Nephron progenitor cell (in vitro differentiated cells): ENCODE measurements around the gene MGLL.

Source experiments
- DNase-seq: peaks from one replicate; pipeline ENCODE4 v3.0.0; 2021
- H3K27ac Mint-ChIP-seq: 2 replicates; pipeline ENCODE4 v1.8.0; 2021; ENCODE audit warnings: mild to moderate bottlenecking, moderate library complexity, mixed read lengths
- H3K27me3 Mint-ChIP-seq: 2 replicates; pipeline ENCODE4 v1.8.0; 2021; ENCODE audit warnings: mild to moderate bottlenecking, low read depth, mixed read lengths; ENCODE audit not compliant: poor library complexity
- H3K36me3 Mint-ChIP-seq: 2 replicates; pipeline ENCODE4 v1.8.0; 2021; ENCODE audit warnings: low read depth, mixed read lengths
- H3K4me1 Mint-ChIP-seq: 2 replicates; pipeline ENCODE4 v1.8.0; 2021; ENCODE audit warnings: mixed read lengths
- H3K4me3 Mint-ChIP-seq: 2 replicates; pipeline ENCODE4 v1.8.0; 2021; ENCODE audit warnings: mild to moderate bottlenecking, moderate library complexity, mixed read lengths
- H3K9me3 Mint-ChIP-seq: 2 replicates; pipeline ENCODE4 v1.8.0; 2021; ENCODE audit warnings: mild to moderate bottlenecking, moderate library complexity, mixed read lengths
- TF ChIP-seq, protein P1 (sequence below): fragments of 200-600 bp; sonication (generic); IDR thresholded peaks from 2 replicates; pipeline ENCODE4 v1.5.0; 2021; ENCODE audit warnings: antibody characterized with exemption

The MGLL gene

GRCh38 chr3:127647845-127648204, 174.5 kb downstream of the MGLL start:
- Mint-ChIP-seq H3K27ac (no peak overlapping the region), H3K4me3 (no peak overlapping the region), H3K36me3 (peaks cover 5% of the 10 kb centered on the region), H3K9me3 (no peaks in the 10 kb centered on the region), H3K27me3 (peaks cover 3% of the 10 kb centered on the region), H3K4me1 (peaks cover 12% of the 10 kb centered on the region)
- DNase-seq = no peak
- TF ChIP-seq, protein P1, sequence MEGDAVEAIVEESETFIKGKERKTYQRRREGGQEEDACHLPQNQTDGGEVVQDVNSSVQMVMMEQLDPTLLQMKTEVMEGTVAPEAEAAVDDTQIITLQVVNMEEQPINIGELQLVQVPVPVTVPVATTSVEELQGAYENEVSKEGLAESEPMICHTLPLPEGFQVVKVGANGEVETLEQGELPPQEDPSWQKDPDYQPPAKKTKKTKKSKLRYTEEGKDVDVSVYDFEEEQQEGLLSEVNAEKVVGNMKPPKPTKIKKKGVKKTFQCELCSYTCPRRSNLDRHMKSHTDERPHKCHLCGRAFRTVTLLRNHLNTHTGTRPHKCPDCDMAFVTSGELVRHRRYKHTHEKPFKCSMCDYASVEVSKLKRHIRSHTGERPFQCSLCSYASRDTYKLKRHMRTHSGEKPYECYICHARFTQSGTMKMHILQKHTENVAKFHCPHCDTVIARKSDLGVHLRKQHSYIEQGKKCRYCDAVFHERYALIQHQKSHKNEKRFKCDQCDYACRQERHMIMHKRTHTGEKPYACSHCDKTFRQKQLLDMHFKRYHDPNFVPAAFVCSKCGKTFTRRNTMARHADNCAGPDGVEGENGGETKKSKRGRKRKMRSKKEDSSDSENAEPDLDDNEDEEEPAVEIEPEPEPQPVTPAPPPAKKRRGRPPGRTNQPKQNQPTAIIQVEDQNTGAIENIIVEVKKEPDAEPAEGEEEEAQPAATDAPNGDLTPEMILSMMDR = no peak

DNA sequence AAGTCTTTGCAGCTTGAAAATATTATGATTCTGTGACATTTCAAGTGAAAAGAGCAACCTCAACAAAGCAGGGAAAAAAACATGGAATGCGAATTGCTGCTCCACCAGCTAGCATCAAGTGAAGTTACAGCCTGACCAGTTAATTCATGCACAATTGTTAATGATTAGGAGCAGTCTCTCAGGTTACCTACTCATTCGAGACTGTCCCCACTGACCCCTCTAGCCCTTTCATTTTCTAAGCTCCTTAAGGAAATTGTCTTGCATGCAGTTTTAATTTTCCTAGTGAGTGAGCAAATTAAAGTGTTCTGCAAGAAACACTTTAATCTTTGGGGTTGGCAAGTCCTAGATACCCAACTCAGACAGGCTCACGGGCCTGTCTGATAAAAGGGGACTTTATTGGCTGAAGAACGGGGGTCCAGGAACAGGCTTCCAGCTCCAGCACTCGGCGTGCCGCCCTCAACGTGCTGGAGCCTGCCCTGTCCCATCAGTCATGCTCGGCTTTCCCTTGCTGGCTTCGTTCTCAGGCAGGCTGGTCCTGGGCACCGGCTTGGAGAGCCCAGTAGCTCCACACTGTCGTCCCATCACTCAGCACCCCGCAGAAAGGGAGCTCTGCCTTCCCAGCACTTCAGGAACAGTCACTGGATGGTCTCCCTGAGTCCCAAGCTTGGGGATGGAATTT, 175.0 kb downstream of the MGLL start:
- Mint-ChIP-seq H3K27me3 (peaks cover 3% of the 10 kb centered on the region), H3K36me3 (peaks cover 7% of the 10 kb centered on the region), H3K4me3 (no peak overlapping the region), H3K27ac (no peak overlapping the region), H3K9me3 (no peaks in the 10 kb centered on the region), H3K4me1 (peaks cover 11% of the 10 kb centered on the region)
- TF ChIP-seq, protein P1 = no peak
- no peak for DNase-seq

GRCh38 chr3:127646501-127647046, 175.7 kb downstream of the MGLL start:
- Mint-ChIP-seq H3K27ac (no peak overlapping the region), H3K27me3 (peaks cover 3% of the 10 kb centered on the region), H3K36me3 (peaks cover 9% of the 10 kb centered on the region), H3K4me1 (peaks cover 11% of the 10 kb centered on the region), H3K9me3 (no peaks in the 10 kb centered on the region), H3K4me3 (no peak overlapping the region)
- no peak for DNase-seq
- TF ChIP-seq, protein P1 = no peak

- Mint-ChIP-seq H3K27me3 (peaks cover 3% of the 10 kb centered on the region), H3K4me3 (no peak overlapping the region), H3K27ac (no peak overlapping the region), H3K36me3 (peaks cover 9% of the 10 kb centered on the region), H3K4me1 (peaks cover 11% of the 10 kb centered on the region), H3K9me3 (no peaks in the 10 kb centered on the region)
- TF ChIP-seq, protein P1 = no peak
- no peak for DNase-seq
Observed at GRCh38 chr3:127645371-127646015, 176.8 kb downstream of the MGLL start.

DNA sequence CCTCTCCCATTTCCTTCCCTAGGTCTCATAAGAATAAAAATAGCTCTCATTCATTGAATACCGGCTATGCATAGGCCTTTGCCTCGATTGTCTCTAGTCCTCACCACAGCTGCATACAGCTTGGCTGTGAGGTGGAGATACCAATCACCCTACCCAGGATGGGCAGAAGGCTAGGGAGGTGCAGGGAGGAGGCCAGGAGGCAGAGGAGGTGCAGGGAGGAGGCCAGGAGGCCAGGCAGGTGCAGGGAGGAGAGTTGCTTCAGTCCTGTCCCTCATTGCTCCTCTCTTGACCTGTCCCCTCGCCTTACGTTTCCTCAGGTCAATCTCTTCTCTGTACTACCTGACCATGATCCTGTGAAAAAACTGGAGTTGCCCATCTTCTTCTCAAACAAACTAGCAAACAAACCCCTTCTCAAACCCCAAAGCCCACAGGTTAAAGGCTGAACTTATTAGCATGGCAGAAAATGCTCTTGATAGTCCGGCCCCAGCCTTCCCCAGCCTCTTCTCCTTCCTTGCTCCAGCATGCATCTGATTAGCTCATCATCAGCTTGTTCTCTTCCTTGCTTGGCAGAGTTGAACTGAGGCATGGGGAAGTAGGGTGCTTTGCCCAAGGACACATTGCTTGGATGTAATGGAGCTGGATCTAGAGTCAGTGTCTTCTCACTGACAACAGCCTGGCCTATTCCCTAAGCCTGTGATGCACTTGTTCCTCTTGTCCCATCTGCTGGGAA, 177.5 kb downstream of the MGLL start:
- TF ChIP-seq, protein P1 = no peak
- no peak overlapping the region for H3K27ac Mint-ChIP-seq

More for the DNA sequence above, 177.5 kb downstream of the MGLL start:
- Mint-ChIP-seq H3K36me3 (peaks cover 4% of the 10 kb centered on the region), H3K9me3 (no peaks in the 10 kb centered on the region), H3K27me3 (peaks cover 3% of the 10 kb centered on the region), H3K4me3 (no peak overlapping the region), H3K4me1 (peaks cover 14% of the 10 kb centered on the region)
- DNase-seq = no peak
